Activated T-helper 2 cell treated with anti-CD3 and anti-CD28 coated beads, Interferon-gamma antibody, Interleukin-2, Interleukin-4, amounts not matched to agents 10 μg/mL and 5 μg/mL and 100 μg/mL, durations not matched to agents 14 hours and 24 hours and 36 hours (primary cell): Measurements from ENCODE around the gene ARL6IP6. TPM values are rescaled to one million over a fixed set of nuclear protein-coding genes. Genes with fewer than 3 reads are reported as not detected.
A peak's percentile ranks its signal among the peaks of the same experiment; 100 is the strongest.

ENCODE experiments used
- DNase-seq: peaks from one replicate; pipeline ENCODE4 v3.0.0; 2021; ENCODE audit warnings: low spot score
- H3K27ac Mint-ChIP-seq: one replicate; pipeline ENCODE4 v1.8.0; 2021; ENCODE audit warnings: mixed read lengths
- H3K27me3 Mint-ChIP-seq: one replicate; pipeline ENCODE4 v1.8.0; 2021; ENCODE audit warnings: low read depth, mixed read lengths
- H3K36me3 Mint-ChIP-seq: one replicate; pipeline ENCODE4 v1.8.0; 2021; ENCODE audit warnings: low read depth, mixed read lengths
- H3K4me1 Mint-ChIP-seq: one replicate; pipeline ENCODE4 v1.8.0; 2021; ENCODE audit warnings: low read depth, mixed read lengths
- H3K4me3 Mint-ChIP-seq: one replicate; pipeline ENCODE4 v1.8.0; 2021; ENCODE audit warnings: low read depth, mild to moderate bottlenecking, moderate library complexity, mixed read lengths
- H3K9me3 Mint-ChIP-seq: one replicate; pipeline ENCODE4 v1.8.0; 2021; ENCODE audit warnings: mixed read lengths
- intact Hi-C: fragments of 100-400 bp; cut with micrococcal nuclease; formaldehyde crosslinking; loops from one replicate; pipeline ENCODE4 v1.15.1; 2023
- total RNA-seq: library from RNA; stranded (reverse); gene quantifications from 2 replicates; pipeline ENCODE4 v1.2.3, GENCODE V29; 2022

Gene ARL6IP6
- 33.1 and 33.6 TPM in 2 replicates for total RNA-seq

GRCh38 chr2:152718076-152718908, at the start of gene ARL6IP6:
ARL6IP6 (plus strand) TSS chr2:152718620; CDS start chr2:152718625, 5 bp downstream.
- H3K36me3 Mint-ChIP-seq = peaks cover 66% of the 10 kb centered on the region
- DNase-seq = peak; percentile 94
- H3K27me3 Mint-ChIP-seq = no peaks in the 10 kb centered on the region
- H3K27ac Mint-ChIP-seq = peak within 1 kb of the TSS; percentile 98
- peak within 1 kb of the TSS; percentile 98 for H3K4me3 Mint-ChIP-seq
- intact Hi-C loops = loop anchor here (1.0 to 5.0 kb wide), 3 partner anchors 41 to 891 kb away; partner anchors contain the start of genes ARL5A and FMNL2
- peaks cover 48% of the 10 kb centered on the region for H3K4me1 Mint-ChIP-seq
- no peaks in the 10 kb centered on the region for H3K9me3 Mint-ChIP-seq

GRCh38 chr2:152674334-152674733, 44.1 kb upstream of the ARL6IP6 start:
- DNase-seq = no peak
- Mint-ChIP-seq H3K4me3 (no peak overlapping the region), H3K36me3 (peaks cover 54% of the 10 kb centered on the region), H3K9me3 (no peaks in the 10 kb centered on the region), H3K27ac (no peak overlapping the region), H3K27me3 (no peaks in the 10 kb centered on the region), H3K4me1 (no peaks in the 10 kb centered on the region)
- intact Hi-C loops = no loop called here

- intact Hi-C loops = loop anchor here (5.0 kb wide), 1 partner anchor 41 kb away; the partner anchor contains the start of genes ARL6IP6 and PRPF40A
- H3K27me3 Mint-ChIP-seq = no peaks in the 10 kb centered on the region
- H3K36me3 Mint-ChIP-seq = peaks cover 62% of the 10 kb centered on the region
- H3K4me1 Mint-ChIP-seq = peaks cover under 1% of the 10 kb centered on the region
- DNase-seq = no peak
- no peaks in the 10 kb centered on the region for H3K9me3 Mint-ChIP-seq
- no peak overlapping the region for H3K4me3 Mint-ChIP-seq
- no peak overlapping the region for H3K27ac Mint-ChIP-seq
Measured at GRCh38 chr2:152676461-152676860, 42.0 kb upstream of the ARL6IP6 start.

- H3K4me1 Mint-ChIP-seq = peaks cover 8% of the 10 kb centered on the region
- H3K4me3 Mint-ChIP-seq = no peak overlapping the region
- intact Hi-C loops = loop anchor here (5.0 kb wide), 1 partner anchor 38 kb away; the partner anchor contains the start of genes ARL6IP6 and PRPF40A
- no peaks in the 10 kb centered on the region for H3K9me3 Mint-ChIP-seq
- no peak overlapping the region for H3K27ac Mint-ChIP-seq
- H3K36me3 Mint-ChIP-seq = peaks cover 62% of the 10 kb centered on the region
- DNase-seq = no peak
- no peaks in the 10 kb centered on the region for H3K27me3 Mint-ChIP-seq
Measured at GRCh38 chr2:152678808-152679207, 39.6 kb upstream of the ARL6IP6 start.

GRCh38 chr2:152682663-152683062, 35.8 kb upstream of the ARL6IP6 start:
- Mint-ChIP-seq H3K4me3 (no peak overlapping the region), H3K4me1 (peaks cover 24% of the 10 kb centered on the region), H3K27me3 (no peaks in the 10 kb centered on the region), H3K27ac (no peak overlapping the region), H3K36me3 (peaks cover 60% of the 10 kb centered on the region), H3K9me3 (no peaks in the 10 kb centered on the region)
- no peak for DNase-seq
- intact Hi-C loops = no loop called here

- Mint-ChIP-seq H3K27ac (no peak overlapping the region), H3K4me3 (no peak overlapping the region), H3K27me3 (no peaks in the 10 kb centered on the region), H3K36me3 (peaks cover 65% of the 10 kb centered on the region), H3K9me3 (no peaks in the 10 kb centered on the region), H3K4me1 (peaks cover 26% of the 10 kb centered on the region)
- intact Hi-C loops = no loop called here
- no peak for DNase-seq
Measured at GRCh38 chr2:152683400-152683799, 35.0 kb upstream of the ARL6IP6 start.

GRCh38 chr2:152686321-152686720, 32.1 kb upstream of the ARL6IP6 start:
- no peak for DNase-seq
- Mint-ChIP-seq H3K27ac (no peak overlapping the region), H3K9me3 (no peaks in the 10 kb centered on the region), H3K27me3 (no peaks in the 10 kb centered on the region), H3K36me3 (peaks cover 54% of the 10 kb centered on the region), H3K4me1 (peaks cover 30% of the 10 kb centered on the region), H3K4me3 (no peak overlapping the region)
- intact Hi-C loops = no loop called here

GRCh38 chr2:152693033-152693432, 25.4 kb upstream of the ARL6IP6 start:
- intact Hi-C loops = no loop called here
- no peak overlapping the region for H3K4me3 Mint-ChIP-seq

GRCh38 chr2:152694161-152694661, 24.2 kb upstream of the ARL6IP6 start:
- Mint-ChIP-seq H3K9me3 (no peaks in the 10 kb centered on the region), H3K36me3 (peaks cover 32% of the 10 kb centered on the region), H3K27ac (peak overlapping the region; percentile 90), H3K4me1 (peaks cover 29% of the 10 kb centered on the region), H3K4me3 (peak overlapping the region; percentile 77), H3K27me3 (no peaks in the 10 kb centered on the region)
- DNase-seq = peak; percentile 34
- intact Hi-C loops = loop anchor here (1.0 kb wide), 1 partner anchor 23 kb away; the partner anchor contains the start of gene PRPF40A

More at GRCh38 chr2:152693033-152693432, 25.4 kb upstream of the ARL6IP6 start:
- Mint-ChIP-seq H3K4me1 (peaks cover 31% of the 10 kb centered on the region), H3K27ac (peak overlapping the region; percentile 22), H3K36me3 (peaks cover 41% of the 10 kb centered on the region), H3K27me3 (no peaks in the 10 kb centered on the region), H3K9me3 (no peaks in the 10 kb centered on the region)
- no peak for DNase-seq

GRCh38 chr2:152695763-152696162, 22.7 kb upstream of the ARL6IP6 start:
- intact Hi-C loops = no loop called here
- H3K4me1 Mint-ChIP-seq = peaks cover 34% of the 10 kb centered on the region
- H3K27me3 Mint-ChIP-seq = no peaks in the 10 kb centered on the region
- no peak for DNase-seq
- no peak overlapping the region for H3K4me3 Mint-ChIP-seq
- no peak overlapping the region for H3K27ac Mint-ChIP-seq
- peaks cover 37% of the 10 kb centered on the region for H3K36me3 Mint-ChIP-seq
- no peaks in the 10 kb centered on the region for H3K9me3 Mint-ChIP-seq

GRCh38 chr2:152696476-152696875, 21.9 kb upstream of the ARL6IP6 start:
- intact Hi-C loops = no loop called here
- H3K9me3 Mint-ChIP-seq = peaks cover 4% of the 10 kb centered on the region
- H3K4me1 Mint-ChIP-seq = peaks cover 33% of the 10 kb centered on the region
- no peak for DNase-seq
- H3K27ac Mint-ChIP-seq = no peak overlapping the region
- no peaks in the 10 kb centered on the region for H3K27me3 Mint-ChIP-seq
- peaks cover 35% of the 10 kb centered on the region for H3K36me3 Mint-ChIP-seq
- no peak overlapping the region for H3K4me3 Mint-ChIP-seq

- intact Hi-C loops = no loop called here
- Mint-ChIP-seq H3K36me3 (peaks cover 60% of the 10 kb centered on the region), H3K4me1 (peaks cover 34% of the 10 kb centered on the region), H3K9me3 (peaks cover 10% of the 10 kb centered on the region), H3K27me3 (no peaks in the 10 kb centered on the region), H3K4me3 (no peak overlapping the region), H3K27ac (no peak overlapping the region)
- DNase-seq = no peak
Measured at GRCh38 chr2:152701198-152701597, 17.2 kb upstream of the ARL6IP6 start.

- H3K27ac Mint-ChIP-seq = no peak overlapping the region
- H3K4me3 Mint-ChIP-seq = no peak overlapping the region
- no peak for DNase-seq
- peaks cover 35% of the 10 kb centered on the region for H3K4me1 Mint-ChIP-seq
- peaks cover 88% of the 10 kb centered on the region for H3K36me3 Mint-ChIP-seq
- peaks cover 13% of the 10 kb centered on the region for H3K9me3 Mint-ChIP-seq
- intact Hi-C loops = no loop called here
- no peaks in the 10 kb centered on the region for H3K27me3 Mint-ChIP-seq
Measured at GRCh38 chr2:152706477-152707021, 11.9 kb upstream of the ARL6IP6 start.
